Activated T-cell treated with anti-CD3 and anti-CD28 coated beads, Interleukin-2, amount 50 U/mL, for 48 hours (primary cell): ENCODE measurements around the gene ZNF417.
"Not testable (repeated sequence)": the region's sequence is repeated elsewhere in the genome, so short reads cannot be mapped to it uniquely, and the experiment has no call there.

Experiments
- DNase-seq, 2 experiments: peaks; one replicate each; pipeline ENCODE4 v3.0.0-alpha.2; 2020

ZNF417 gene

GRCh38 chr19:57887195-57887941 is 29.0 kb downstream of the ZNF417 start:
- DNase-seq, result no peak

DNA sequence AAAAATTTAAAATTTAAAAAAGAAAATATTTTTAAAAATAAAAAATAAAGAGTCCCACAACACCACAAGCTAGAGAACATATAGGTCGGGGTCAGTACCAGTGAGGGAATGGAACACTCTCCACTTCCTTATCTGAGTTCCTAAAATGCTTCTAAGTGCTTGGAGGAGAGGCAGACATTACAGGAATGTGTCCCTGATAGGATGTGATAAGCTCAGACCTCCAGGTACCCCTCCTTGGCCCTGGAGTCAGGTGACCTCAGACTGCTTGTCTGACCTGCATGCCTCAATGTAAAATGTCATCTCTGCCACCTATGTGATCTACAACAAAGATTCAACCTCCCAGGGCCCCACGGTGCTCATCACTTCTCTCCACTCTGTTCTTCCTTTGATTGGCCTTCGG is 30.3 kb downstream of the ZNF417 start:
- no peak for DNase-seq

GRCh38 chr19:57873883-57874799 is 42.3 kb downstream of the ZNF417 start:
- not testable (repeated sequence) for DNase-seq

GRCh38 chr19:57872450-57872849 is 43.9 kb downstream of the ZNF417 start:
- no peak for DNase-seq

- no peak for DNase-seq
Observed at GRCh38 chr19:57870225-57870624, 46.2 kb downstream of the ZNF417 start.

- not testable (repeated sequence) for DNase-seq
Observed at GRCh38 chr19:57869655-57870054, 46.7 kb downstream of the ZNF417 start.

DNA sequence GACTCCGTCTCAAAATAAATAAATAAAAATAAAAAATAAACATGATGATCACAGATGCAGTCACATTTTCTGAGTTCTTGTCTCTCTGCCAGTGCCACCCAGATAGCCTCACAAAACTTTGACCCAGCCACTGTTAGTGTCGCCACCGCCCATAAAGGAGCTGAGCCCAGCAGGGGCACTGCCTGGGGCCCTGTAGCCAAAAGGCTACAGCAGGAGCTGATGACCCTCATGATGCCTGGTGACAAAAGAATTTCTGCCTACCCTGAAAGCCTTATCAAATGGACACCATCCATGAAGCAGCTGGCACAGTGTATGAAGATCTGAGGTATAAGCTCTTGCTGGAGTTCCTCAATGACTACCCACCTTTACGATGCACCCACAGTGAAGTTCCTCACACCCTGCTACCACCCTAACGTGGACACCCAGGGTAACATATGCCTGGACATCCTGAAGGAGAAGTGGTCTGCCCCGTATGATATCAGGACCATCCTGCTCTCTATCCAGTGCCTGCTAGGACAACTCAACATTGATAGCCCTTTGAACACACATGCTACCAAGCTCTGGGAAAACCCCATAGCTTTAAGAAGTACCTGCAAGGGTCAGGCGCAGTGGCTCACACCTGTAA is 48.4 kb downstream of the ZNF417 start:
- DNase-seq, result no peak
